HG03175 (cell line): ENCODE measurements around the gene PRKAG2.

Experiments used
- ATAC-seq: cut with Tn5 transposase; IDR thresholded peaks from one replicate; pipeline ENCODE4 v1.9.1; 2021; ENCODE audit warnings: mild to moderate bottlenecking, moderate library complexity; ENCODE audit not compliant: unreplicated experiment

PRKAG2 gene

DNA sequence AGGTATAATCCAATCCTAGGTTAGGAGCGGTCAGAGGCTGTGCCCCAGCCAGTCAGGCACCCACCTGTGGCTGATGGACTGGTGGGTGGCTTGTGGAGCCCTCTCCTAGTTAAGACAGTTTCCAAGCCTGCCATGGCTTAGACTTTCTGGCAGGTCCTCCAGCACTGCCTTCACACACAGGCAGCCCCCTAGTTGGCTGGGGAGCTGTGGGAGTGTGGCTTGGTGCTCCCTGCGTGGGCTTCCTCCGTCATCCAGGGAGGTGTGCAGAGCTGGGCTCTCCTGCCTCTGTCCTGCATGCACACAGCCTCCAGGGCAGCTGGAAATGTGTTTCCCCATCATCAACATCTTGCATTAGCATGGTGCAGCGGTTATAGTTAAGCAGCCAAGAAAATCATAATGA, 273.0 kb downstream of the PRKAG2 start:
- no peak for ATAC-seq

DNA sequence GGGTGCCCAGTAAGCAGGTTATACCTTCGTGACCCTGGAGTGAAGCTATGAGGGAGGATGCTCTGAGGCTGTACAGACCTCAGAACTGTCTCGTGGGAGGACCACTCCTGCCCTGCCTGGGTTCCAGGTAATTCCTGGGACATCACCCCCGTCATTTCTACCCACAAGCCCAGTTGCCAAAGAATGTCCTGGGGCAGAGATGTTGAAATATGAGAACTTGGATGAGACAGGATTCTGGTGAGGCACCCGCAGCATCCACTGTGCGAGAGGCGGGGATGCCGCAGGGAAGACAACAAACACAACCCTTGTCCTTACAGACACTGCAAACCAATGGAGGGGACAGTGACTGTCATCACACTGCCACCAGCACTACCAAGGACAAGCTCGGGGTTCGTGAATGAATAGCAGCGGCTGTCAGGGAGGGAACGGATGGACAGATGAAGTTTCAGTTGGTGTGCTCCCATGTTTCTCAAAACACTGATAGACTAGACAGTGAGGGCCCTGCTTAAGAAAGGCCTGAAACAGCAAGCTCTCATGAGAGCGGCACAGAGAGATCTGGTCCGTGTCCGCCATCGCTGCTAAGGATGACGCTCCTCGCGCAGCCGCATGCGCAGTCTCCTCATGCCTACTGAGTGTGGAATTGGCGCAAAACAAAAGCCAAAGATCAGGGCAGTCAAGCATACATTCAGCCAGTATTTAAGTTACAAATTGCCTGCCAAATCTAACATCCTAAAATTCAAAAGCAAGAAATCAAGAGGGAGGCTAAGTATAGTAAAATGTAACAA, 275.2 kb downstream of the PRKAG2 start:
- ATAC-seq, result no peak

DNA sequence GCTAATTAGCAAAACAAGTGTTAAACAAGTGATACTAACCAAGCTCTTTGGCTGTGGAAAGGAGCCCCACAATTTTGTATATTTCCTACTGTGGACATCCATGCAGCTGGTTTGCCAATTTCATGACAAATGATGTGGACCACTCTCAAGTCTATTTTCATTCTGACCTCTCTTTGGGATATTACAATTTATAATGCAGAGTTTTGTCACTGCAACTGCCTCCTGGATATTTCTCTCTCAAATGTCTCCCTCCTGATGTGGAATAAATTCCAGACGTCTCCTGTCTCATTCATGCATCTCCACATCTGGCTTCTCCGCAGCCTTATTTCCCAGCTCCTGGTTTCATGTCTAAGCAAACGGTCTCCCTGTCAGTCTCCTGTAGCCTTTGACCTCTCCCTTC, 276.6 kb downstream of the PRKAG2 start:
- no peak for ATAC-seq

DNA sequence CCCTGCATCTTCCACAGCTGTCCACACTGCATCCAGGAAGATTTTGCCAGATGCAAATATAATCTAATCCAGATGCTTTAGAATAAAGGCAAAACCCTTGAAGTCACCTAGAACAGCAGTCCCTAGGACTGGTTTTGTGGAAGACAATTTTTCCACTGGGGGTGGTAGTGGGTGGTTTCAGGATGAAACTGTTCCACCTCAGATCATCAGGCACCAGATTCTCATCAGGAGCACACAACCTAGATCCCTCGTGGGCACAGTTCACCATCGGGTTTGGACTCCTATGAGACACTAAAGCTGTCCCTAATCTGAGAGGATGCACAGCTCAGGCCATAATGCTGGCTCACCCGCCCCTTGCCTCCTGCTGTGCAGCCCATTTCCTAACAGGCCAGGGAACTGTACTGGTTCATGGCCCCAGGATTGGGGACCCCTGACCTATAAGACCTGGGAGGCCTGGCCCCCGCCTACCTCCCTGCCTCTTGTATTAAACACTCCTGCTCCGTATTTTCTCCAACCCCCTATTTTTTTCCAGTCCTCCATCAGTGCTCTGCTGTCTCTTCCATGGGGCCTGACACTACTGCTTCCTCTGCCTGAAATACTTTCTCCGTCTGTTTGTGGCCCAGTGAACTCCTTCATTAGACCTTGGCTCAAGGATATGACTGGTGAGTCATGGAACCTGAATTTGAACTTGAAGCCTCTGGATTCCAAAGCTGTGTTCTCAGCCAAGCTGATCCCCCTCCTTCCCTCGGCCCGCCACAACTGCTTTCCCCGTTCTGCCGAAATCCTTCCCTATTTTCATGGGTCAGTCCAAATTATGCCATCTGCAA, 277.3 kb downstream of the PRKAG2 start:
- ATAC-seq, result no peak

DNA sequence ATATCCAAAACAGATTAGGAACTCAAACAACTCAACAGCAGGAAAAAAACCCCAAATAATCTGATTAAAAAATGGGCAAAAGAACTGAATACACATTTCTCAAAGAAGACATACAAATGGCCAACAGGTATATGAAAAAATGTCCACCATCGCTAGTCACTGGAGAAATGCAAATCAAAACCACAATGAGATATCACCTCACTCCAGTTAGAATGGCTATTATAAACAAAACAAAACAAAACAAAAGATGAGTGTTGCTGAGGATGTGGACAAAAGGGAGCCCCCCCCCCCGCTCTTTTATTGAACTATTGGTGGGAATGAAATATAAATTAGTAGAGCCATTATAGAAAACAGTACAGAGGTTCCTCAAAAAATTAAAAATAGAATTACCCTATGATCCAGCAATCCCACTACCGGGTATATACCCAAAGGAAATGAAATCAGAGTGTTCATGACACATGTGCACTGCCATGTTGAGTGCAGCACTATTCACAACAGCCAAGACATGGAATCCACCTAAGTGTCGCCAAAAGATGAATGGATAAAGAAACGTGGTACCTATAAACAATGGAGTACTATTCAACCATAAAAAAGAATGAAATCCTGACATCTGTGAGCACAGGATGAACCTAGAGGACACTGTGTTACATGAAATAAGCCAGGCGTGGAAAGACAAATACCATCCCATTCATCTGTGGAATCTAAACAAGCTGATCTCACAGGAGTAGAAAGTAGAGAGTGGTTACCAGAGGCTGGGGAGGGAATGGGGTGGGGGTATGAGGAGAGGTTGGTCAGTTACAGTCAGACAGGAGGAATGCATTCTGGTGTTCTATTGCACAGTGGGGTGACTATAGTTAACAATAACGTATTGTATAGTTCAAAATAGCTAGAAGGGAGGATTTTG, 279.1 kb downstream of the PRKAG2 start:
- no peak for ATAC-seq

DNA sequence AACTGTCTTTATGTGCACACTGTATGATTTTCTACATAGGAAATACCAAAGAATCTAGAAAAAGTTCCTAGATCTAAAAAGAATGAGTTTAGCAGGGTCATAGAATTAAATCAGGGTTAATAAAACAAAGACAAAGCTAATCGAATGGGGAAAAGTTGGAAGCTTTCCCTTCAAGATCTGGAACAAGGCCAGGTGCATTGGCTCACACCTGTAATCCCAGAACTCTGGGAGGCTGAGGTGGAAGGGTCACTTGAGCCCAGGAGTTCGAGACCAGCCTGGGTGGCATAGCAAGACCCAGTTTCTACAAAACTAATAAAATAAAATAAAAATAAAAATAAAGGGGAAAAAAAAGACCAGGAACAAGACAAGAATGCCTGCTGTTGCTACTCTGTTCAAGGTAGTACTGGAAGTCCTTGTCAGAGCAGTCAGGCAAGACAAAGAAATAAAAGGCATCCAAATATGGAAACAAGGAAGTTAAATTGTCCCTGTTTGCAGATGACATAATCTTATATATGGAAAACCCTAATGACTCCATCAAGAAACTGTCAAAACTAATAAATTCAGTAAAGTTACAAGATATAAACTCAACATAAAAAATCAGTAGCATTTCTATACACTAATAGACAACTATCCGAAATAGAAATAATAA, 281.1 kb downstream of the PRKAG2 start:
- no peak for ATAC-seq

DNA sequence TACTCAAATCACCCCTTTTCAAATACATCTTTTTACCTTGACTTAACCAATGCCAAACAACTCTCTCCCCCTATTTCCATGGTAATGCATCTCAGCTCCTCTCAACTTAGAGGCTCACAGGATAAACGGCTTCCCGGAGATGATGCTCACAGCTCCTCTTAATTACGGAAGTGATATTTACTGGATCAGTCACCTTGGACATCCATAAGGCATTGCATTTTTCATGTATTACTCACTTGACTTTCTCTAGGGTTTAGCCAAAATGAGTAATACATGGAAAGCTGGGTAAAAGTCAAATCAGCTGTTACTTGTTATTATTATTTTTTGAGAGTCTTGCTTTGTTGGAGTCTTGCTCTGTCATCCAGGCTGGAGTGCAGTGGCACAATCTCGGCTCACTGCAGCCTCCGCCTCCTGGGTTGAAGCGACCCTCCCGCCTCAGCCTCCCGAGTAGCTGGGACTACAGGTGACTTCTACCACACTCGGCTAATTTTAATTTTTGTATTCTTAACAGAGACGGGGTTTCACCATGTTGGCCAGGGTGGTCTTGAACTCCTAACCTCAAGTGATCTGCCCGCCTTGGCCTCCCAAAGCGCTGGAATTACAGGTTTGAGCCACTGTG, 283.9 kb downstream of the PRKAG2 start:
- ATAC-seq, result no peak

DNA sequence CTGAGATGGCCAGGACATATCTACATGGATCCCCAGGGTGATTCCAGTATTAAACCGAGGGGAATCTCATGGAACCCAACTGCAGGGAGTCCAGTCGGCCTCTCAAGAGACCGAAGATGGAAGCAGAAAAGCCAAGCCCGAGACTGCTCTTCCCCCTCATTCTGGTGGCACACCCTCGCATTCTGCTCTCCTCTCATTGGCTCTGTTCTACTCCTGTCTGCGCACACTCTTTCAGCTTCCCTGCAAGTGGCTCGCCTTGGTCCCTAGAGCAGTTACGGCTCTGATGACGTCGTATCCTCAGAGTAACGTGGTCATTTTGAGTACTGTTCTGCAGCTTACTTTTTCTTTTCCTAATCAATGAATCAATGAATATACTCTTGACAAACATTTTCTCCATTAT, 284.6 kb downstream of the PRKAG2 start:
- ATAC-seq, result no peak

DNA sequence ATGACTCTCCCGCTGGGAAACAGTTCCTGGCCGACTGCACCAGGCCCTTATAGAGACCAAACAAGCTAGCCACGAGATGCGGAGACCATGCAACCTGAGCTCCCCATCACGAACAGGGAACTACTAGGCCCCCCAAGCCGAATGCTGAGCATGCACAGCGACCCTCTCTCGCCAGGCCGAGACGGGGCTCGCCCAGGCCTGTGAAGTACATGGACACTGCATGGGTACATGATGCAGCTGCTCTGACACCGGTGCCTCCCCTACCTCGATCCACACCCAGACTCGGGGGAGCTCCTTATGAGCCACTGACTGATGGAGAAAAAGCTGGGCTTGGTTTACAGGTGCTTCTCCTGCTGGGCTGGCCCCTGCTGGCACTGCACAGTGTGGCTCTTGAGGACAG, 285.0 kb downstream of the PRKAG2 start:
- no peak for ATAC-seq

DNA sequence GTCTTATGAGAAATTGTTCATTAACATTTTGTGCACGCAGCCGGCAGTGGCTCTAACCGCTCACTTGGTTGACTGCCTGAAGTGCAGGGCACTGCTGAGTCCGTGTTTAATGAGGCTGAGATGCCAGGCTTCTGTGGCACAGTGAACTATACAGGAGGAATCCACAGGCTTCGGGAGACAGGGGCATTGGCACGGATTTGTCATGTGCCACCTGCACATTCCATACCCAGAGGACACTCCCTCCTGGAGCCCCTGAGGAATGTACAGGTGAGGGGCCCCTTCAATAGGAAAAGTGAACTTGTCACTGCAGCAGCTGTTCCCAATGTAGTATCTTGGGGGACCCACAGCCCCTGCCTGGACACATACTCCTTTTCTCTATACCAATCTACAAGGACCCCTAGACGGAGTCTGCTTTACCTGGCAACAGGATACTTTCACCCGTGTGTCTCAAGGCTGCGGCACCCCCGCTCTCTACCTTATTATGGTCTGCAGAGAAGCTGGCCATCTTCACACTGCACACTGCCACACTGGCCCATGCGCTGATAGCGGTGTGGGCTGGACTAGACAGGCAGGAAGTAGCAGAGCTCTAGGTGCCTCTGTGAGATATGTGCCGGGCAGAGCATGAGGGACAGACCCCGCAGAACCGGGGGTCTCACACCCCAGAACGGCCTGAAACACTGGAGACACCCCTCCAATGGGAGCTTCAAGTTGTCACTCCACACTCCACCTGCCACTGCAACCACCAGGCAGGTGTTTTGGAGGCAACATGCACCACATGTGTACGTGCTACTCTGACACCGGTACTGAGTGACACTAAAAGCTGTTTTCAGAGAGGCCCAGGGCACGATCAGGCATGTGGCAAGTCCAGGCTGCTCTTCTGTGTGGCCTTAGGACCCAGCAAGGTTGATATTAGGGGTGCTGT, 285.8 kb downstream of the PRKAG2 start:
- no peak for ATAC-seq

DNA sequence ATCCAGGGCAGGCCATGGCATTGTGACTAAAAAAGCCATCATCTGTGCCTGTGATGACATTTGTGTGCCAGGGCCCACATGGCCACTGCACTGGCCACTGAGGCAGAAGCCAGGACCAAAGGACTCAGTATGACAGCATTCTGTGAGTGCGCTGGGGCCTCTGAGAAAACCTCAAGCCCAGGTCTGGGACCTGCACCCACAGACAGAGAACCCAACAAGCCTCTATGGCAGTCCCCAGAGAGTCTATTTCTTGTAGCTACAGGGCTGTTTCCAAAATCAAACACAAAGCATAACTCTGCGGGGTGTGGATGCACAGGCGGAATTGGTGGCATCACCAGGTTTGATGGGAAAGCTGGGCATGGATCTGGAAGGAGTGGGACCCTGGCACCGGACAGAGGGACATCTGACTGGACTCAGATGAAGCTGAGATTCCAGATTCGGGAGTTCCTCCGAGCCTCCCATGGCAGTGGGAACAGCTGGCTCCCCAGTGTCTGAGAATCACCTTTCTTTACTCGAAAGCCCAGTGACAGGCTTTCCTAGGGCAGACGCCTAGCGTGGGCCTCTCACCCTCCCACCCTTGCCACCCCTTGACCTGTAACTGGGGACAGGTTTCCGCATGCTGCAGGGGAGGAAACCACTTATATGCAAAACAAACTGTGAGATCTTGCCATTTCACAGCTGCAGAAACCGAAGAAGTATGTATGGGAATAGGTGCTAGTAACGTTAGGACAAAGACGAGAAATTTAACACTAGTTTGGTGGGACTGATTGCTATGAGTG, 286.7 kb downstream of the PRKAG2 start:
- no peak for ATAC-seq

DNA sequence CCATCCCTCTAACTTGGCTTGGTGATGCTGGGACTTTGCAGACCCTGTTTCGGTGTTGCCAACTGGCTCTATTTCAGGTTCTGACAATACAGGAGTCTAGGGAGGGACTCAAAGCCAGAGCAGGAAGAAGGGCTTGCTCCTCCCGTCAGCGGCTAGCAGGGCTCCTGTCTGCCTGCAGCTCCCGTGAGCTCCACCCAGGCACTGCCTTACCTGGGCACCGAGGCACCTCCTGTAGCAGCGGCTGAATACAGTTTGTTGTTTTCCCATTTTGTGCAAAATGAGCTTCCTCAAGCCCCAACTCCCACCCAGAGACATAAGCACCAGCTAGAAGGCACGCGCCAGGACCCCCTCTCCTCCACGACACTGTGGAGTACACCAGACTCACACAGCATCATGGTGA, 287.9 kb downstream of the PRKAG2 start:
- ATAC-seq, result no peak

DNA sequence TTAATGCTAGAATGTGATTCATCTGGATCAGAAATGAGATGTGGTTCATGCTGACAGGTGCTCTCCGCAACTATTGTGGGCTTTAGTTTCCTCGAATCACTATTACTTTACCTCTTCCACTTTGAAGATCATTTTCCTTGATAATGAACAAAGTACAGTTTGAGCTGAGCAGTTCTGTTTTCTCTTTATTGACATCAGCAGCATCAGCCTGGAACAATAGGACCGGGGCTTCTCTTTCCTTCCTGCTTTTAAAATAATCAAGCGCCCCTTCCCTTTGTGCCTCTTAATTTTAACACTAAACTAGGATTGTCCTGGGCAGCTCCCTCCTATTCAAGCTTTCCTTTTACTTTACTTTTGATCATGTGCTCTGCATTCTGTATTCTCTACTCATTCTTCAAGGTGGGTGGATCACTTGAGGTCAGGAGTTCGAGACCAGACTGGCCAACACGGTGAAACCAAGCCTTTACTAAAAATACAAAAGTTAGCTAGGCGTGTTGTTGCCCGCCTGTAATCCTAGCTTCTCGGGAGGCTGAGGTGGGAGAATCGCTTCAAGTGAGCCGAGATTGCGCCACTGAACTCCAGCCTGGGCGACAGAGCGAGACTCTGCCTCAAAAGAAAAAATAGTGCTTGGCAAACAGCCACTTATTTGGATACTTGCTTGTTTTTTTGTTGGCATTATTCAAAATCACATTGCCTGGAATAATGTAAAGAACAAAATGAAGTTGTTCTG, 290.2 kb downstream of the PRKAG2 start:
- ATAC-seq, result no peak

DNA sequence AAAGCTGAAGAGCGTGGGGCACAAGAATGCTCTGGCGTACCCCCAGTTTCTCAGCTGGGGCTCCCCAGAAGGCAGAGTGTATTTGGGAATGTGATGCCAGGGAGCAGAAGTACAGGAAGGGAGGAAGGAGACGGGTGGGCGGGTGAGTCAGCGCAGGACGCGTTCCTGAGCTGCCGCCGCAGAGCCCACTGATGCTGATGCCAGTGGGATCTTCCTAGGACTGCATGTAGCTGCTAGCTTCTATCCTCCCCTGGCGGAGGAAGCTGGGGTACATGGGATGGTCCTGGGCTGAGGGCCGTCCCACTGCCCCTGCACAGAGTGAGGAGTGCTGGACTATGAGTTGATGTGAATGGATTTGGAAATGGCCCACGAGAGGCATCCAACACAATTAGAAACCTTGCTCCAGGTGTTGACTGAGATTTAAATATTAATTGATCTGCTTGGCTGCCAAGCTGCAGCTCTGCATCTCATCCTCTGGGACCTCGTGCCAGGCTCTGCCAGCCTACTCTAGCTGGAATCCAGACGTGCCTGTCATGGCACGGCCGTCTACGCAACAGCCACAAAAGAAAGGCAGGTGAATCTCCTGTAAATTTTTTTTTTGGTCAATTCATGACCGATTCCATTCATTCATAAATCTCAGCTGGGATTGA, 291.0 kb downstream of the PRKAG2 start:
- no peak for ATAC-seq

DNA sequence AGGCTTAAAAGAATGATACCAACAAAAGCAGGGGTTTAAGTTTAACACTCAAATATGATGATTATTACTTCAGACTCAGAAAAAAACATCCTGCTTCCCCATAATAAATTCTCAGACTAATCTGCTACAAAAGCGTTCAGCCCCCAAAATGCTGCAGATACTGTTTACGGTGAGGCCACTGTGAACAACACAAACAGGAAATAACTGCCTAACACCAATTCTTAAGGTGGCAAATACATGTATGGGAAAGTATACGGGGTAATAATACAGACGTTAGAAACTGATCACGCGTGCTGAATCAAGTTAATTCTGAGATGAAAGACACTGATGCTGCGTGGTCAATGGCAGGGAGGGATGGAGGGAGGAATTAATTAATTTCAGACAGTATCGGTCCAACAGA, 295.2 kb downstream of the PRKAG2 start:
- ATAC-seq, result no peak

DNA sequence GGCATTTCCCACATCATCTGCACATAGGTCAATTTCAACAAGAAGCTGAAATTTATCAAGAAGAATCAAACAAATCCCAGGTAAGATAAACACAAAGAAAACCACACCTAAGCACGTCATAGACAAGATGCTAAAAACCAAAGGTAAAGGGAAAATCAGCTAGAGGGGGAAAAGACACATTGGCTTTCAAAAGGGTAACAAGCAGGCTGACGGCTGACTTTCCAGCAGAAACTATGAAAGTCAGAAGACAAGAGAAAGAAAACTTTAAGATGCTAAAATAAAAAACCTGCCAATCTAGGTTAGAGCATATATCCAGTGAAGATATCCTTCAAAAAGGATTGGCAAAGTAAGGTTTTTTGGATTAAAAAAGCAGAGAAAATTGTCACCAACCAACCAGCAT, 297.3 kb downstream of the PRKAG2 start:
- no peak for ATAC-seq

DNA sequence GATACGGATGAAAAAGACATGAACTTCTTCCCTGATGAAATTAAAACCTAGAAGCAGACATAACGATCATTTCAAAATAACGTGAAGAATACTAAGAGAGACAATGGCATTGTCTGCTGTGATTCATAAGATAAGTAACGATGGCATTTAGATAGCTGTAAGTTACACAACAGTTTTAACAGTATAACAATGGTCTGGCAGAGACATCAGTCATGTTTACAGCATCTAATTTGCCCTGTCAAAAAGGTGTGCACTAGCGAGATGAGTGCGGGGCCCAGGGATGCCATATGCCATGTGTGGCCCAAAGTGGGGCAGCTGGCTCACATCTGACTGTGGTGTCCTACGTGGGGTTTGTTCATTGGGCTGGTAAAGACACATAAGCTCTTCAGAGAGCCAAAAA, 301.5 kb downstream of the PRKAG2 start:
- ATAC-seq, result no peak
